T47D (cell line): ENCODE measurements around the gene C5.
"Not testable (repeated sequence)": the region's sequence is repeated elsewhere in the genome, so short reads cannot be mapped to it uniquely, and the experiment has no call there.

Source experiments
- DNase-seq, 2 experiments: peaks; one replicate each; pipeline versions ENCODE4 v3.0.0 to v3.0.0-alpha.2; 2011 to 2012; ENCODE audit warnings: low read depth in 1 of 2, low spot score in 1 of 2
- JUND ChIP-seq: IDR thresholded peaks from 2 replicates; pipeline ENCODE4 v1.6.1; 2012; ENCODE audit warnings: low read depth
- in situ Hi-C: cut with HindIII; loops from 2 replicates; pipeline ENCODE4 v1.10.0; 2016; ENCODE audit warnings: low sequenced_read_pairs, low pct_unique_long_range_greater_than_20kb

Gene C5

GRCh38 chr9:121034529-121034928 is 15.5 kb downstream of the C5 start:
- no peak for DNase-seq
- in situ Hi-C loops: no loop called here
- no peak for TF ChIP-seq JUND

GRCh38 chr9:121029469-121029868 is 20.6 kb downstream of the C5 start:
- in situ Hi-C loops: no loop called here
- DNase-seq: no peak
- TF ChIP-seq JUND: no peak

GRCh38 chr9:121028285-121028684 is 21.8 kb downstream of the C5 start:
- DNase-seq, in situ Hi-C loops: not testable (repeated sequence)

- no peak for DNase-seq
- in situ Hi-C loops: no loop called here
- no peak for TF ChIP-seq JUND
Measured at GRCh38 chr9:121026768-121027167, 23.3 kb downstream of the C5 start.

GRCh38 chr9:121026260-121026691 is 23.8 kb downstream of the C5 start:
- in situ Hi-C loops: no loop called here
- no peak for DNase-seq
- TF ChIP-seq JUND: no peak

- TF ChIP-seq JUND: no peak
- in situ Hi-C loops: no loop called here
- DNase-seq: no peak
Measured at GRCh38 chr9:121024237-121024636, 25.8 kb downstream of the C5 start.

GRCh38 chr9:121023064-121023463 is 27.0 kb downstream of the C5 start:
- peak in 1 of 2 experiments; percentile 62 for DNase-seq
- no peak for TF ChIP-seq JUND
- in situ Hi-C loops: no loop called here

- no peak for TF ChIP-seq JUND
- DNase-seq: no peak
- in situ Hi-C loops: no loop called here
Measured at GRCh38 chr9:121021301-121021700, 28.8 kb downstream of the C5 start.

GRCh38 chr9:121019273-121019672 is 30.8 kb downstream of the C5 start:
- no peak for TF ChIP-seq JUND
- in situ Hi-C loops: no loop called here
- no peak for DNase-seq

GRCh38 chr9:121013911-121014310 is 36.2 kb downstream of the C5 start:
- no peak for DNase-seq
- TF ChIP-seq JUND: no peak
- in situ Hi-C loops: no loop called here

- no peak for DNase-seq
- in situ Hi-C loops: no loop called here
Measured at GRCh38 chr9:121009650-121010049, 40.4 kb downstream of the C5 start.

GRCh38 chr9:120999317-120999716 is 50.8 kb downstream of the C5 start:
- in situ Hi-C loops: no loop called here

More at GRCh38 chr9:121009650-121010049, 40.4 kb downstream of the C5 start:
- TF ChIP-seq JUND: no peak

GRCh38 chr9:120998111-120998510 is 52.0 kb downstream of the C5 start:
- TF ChIP-seq JUND: no peak
- in situ Hi-C loops: no loop called here
- DNase-seq: no peak

More at GRCh38 chr9:120999317-120999716, 50.8 kb downstream of the C5 start:
- DNase-seq: no peak
- TF ChIP-seq JUND: no peak

- no peak for DNase-seq
- in situ Hi-C loops: no loop called here
- no peak for TF ChIP-seq JUND
Measured at GRCh38 chr9:120997502-120997901, 52.6 kb downstream of the C5 start.
